HAP-1 (cell line): ENCODE results near the gene NEDD8.
"Not testable (repeated sequence)": the region's sequence is repeated elsewhere in the genome, so short reads cannot be mapped to it uniquely, and the experiment has no call there.

Experiments
- DNase-seq, 2 experiments: peaks; one replicate each; pipeline ENCODE4 v3.0.0-alpha.2; 2016 to 2020; ENCODE audit warnings: low spot score in 2 of 2
- H3K27me3 ChIP-seq: fragments of 250-450 bp; sonication (Bioruptor Pico); 2 replicates; pipeline ENCODE4 v1.5.1; 2020; ENCODE audit warnings: low read depth, mild to moderate bottlenecking, moderate library complexity
- H3K36me3 ChIP-seq: fragments of 250-450 bp; sonication (Bioruptor Pico); replicated peaks from 2 replicates; pipeline ENCODE4 v1.5.1; 2020; ENCODE audit warnings: mild to moderate bottlenecking
- H3K4me1 ChIP-seq: fragments of 250-450 bp; sonication (Bioruptor Pico); 2 replicates; pipeline ENCODE4 v1.5.1; 2020; ENCODE audit warnings: mild to moderate bottlenecking
- H3K4me3 ChIP-seq: fragments of 250-450 bp; sonication (Bioruptor Pico); 2 replicates; pipeline ENCODE4 v1.5.1; 2020; ENCODE audit warnings: mild to moderate bottlenecking, moderate library complexity
- H3K9me3 ChIP-seq: fragments of 250-450 bp; sonication (Bioruptor Pico); 2 replicates; pipeline ENCODE4 v1.5.1; 2020; ENCODE audit warnings: mild to moderate bottlenecking, moderate library complexity
- in situ Hi-C: fragments of 300-500 bp; cut with MboI; formaldehyde crosslinking; loops from 3 replicates; pipeline ENCODE4 v1.14.3; 2020; ENCODE audit warnings: low sequenced_read_pairs, inconsistent platforms, mixed read lengths

NEDD8 gene

GRCh38 chr14:24249230-24250021 is 17.3 kb upstream of the NEDD8 start:
- Histone ChIP-seq H3K4me3 (no peak overlapping the region), H3K27me3 (no peaks in the 10 kb centered on the region), H3K4me1 (no peaks in the 10 kb centered on the region), H3K9me3 (no peaks in the 10 kb centered on the region), H3K36me3 (no peaks in the 10 kb centered on the region)
- in situ Hi-C loops, result loop anchor here (5.0 kb wide), 1 partner anchor 48 kb away; the partner anchor contains the start of genes DHRS1 and NOP9
- no peak for DNase-seq

- Histone ChIP-seq H3K36me3 (no peaks in the 10 kb centered on the region), H3K4me3 (no peak overlapping the region), H3K9me3 (no peaks in the 10 kb centered on the region), H3K27me3 (no peaks in the 10 kb centered on the region), H3K4me1 (peaks cover 3% of the 10 kb centered on the region; the same call in 1 of the 2 replicates)
- in situ Hi-C loops, result loop anchor here (5.0 kb wide), 1 partner anchor 50 kb away; the partner anchor contains the start of genes DHRS1 and NOP9
- no peak for DNase-seq
Measured at GRCh38 chr14:24247422-24247821, 15.3 kb upstream of the NEDD8 start.

- DNase-seq, result no peak
- no peaks in the 10 kb centered on the region for H3K27me3 ChIP-seq
- no peak overlapping the region for H3K4me3 ChIP-seq
- no peaks in the 10 kb centered on the region for H3K36me3 ChIP-seq
- in situ Hi-C loops, result loop anchor here (5.0 kb wide), 1 partner anchor 51 kb away; the partner anchor contains the start of genes DHRS1 and NOP9
- no peaks in the 10 kb centered on the region for H3K9me3 ChIP-seq
- peaks cover 3% of the 10 kb centered on the region for H3K4me1 ChIP-seq
Measured at GRCh38 chr14:24246765-24247212, 14.6 kb upstream of the NEDD8 start.

GRCh38 chr14:24245350-24245749 is 13.2 kb upstream of the NEDD8 start:
- in situ Hi-C loops, result loop anchor here (5.0 kb wide), 1 partner anchor 52 kb away; the partner anchor contains the start of genes DHRS1 and NOP9
- not testable (repeated sequence) for DNase-seq, H3K4me3 ChIP-seq, H3K27me3 ChIP-seq, H3K4me1 ChIP-seq, H3K36me3 ChIP-seq, H3K9me3 ChIP-seq

- H3K27me3 ChIP-seq, result no peaks in the 10 kb centered on the region
- DNase-seq, result no peak
- H3K9me3 ChIP-seq, result no peaks in the 10 kb centered on the region
- in situ Hi-C loops, result loop anchor here (5.0 kb wide), 1 partner anchor 189 kb away; no protein-coding TSS in a partner anchor
- peaks cover 9% of the 10 kb centered on the region for H3K4me1 ChIP-seq
- H3K36me3 ChIP-seq, result peaks cover 23% of the 10 kb centered on the region
- peak overlapping the region; percentile 51 for H3K4me3 ChIP-seq
Measured at GRCh38 chr14:24243336-24243836, 11.2 kb upstream of the NEDD8 start.

GRCh38 chr14:24241829-24242443 is 9.8 kb upstream of the NEDD8 start:
- peaks cover 38% of the 10 kb centered on the region for H3K36me3 ChIP-seq
- H3K4me1 ChIP-seq, result peaks cover 9% of the 10 kb centered on the region
- no peaks in the 10 kb centered on the region for H3K9me3 ChIP-seq
- in situ Hi-C loops, result loop anchor here (5.0 kb wide), 1 partner anchor 190 kb away; no protein-coding TSS in a partner anchor
- peak overlapping the region; percentile 51 for H3K4me3 ChIP-seq
- peak; percentile 96 to 99 for DNase-seq
- no peaks in the 10 kb centered on the region for H3K27me3 ChIP-seq

- Histone ChIP-seq H3K27me3 (no peaks in the 10 kb centered on the region), H3K9me3 (no peaks in the 10 kb centered on the region), H3K4me1 (peaks cover 9% of the 10 kb centered on the region), H3K4me3 (no peak overlapping the region), H3K36me3 (peaks cover 54% of the 10 kb centered on the region)
- no peak for DNase-seq
- in situ Hi-C loops, result loop anchor here (5.0 kb wide), 1 partner anchor 192 kb away; no protein-coding TSS in a partner anchor
Measured at GRCh38 chr14:24240110-24240918, 8.1 kb upstream of the NEDD8 start.

- no peaks in the 10 kb centered on the region for H3K27me3 ChIP-seq
- H3K4me3 ChIP-seq, result no peak overlapping the region
- H3K9me3 ChIP-seq, result no peaks in the 10 kb centered on the region
- in situ Hi-C loops, result no loop called here
- H3K4me1 ChIP-seq, result peaks cover 15% of the 10 kb centered on the region
- DNase-seq, result no peak
- H3K36me3 ChIP-seq, result peaks cover 65% of the 10 kb centered on the region
Measured at GRCh38 chr14:24238527-24239037, 6.4 kb upstream of the NEDD8 start.

- no peak overlapping the region for H3K4me3 ChIP-seq
- peaks cover 16% of the 10 kb centered on the region for H3K4me1 ChIP-seq
- peaks cover 65% of the 10 kb centered on the region for H3K36me3 ChIP-seq
- in situ Hi-C loops, result no loop called here
- H3K27me3 ChIP-seq, result no peaks in the 10 kb centered on the region
- no peak for DNase-seq
- no peaks in the 10 kb centered on the region for H3K9me3 ChIP-seq
Measured at GRCh38 chr14:24238123-24238522, 6.0 kb upstream of the NEDD8 start.

- Histone ChIP-seq H3K4me3 (no peak overlapping the region), H3K36me3 (peaks cover 65% of the 10 kb centered on the region), H3K27me3 (no peaks in the 10 kb centered on the region), H3K4me1 (peaks cover 16% of the 10 kb centered on the region), H3K9me3 (no peaks in the 10 kb centered on the region)
- in situ Hi-C loops, result no loop called here
- DNase-seq, result no peak
Measured at GRCh38 chr14:24237463-24237955, 5.3 kb upstream of the NEDD8 start.

GRCh38 chr14:24236689-24237462 is 4.7 kb upstream of the NEDD8 start:
- Histone ChIP-seq H3K36me3 (peaks cover 65% of the 10 kb centered on the region), H3K4me1 (peaks cover 16% of the 10 kb centered on the region), H3K27me3 (no peaks in the 10 kb centered on the region), H3K9me3 (no peaks in the 10 kb centered on the region), H3K4me3 (no peak overlapping the region)
- in situ Hi-C loops, result no loop called here
- no peak for DNase-seq

GRCh38 chr14:24235804-24236688 is 3.9 kb upstream of the NEDD8 start:
- peaks cover 65% of the 10 kb centered on the region for H3K36me3 ChIP-seq
- in situ Hi-C loops, result no loop called here

More at GRCh38 chr14:24235804-24236688, 3.9 kb upstream of the NEDD8 start:
- no peak for DNase-seq
- Histone ChIP-seq H3K4me1 (peaks cover 15% of the 10 kb centered on the region), H3K9me3 (no peaks in the 10 kb centered on the region), H3K27me3 (no peaks in the 10 kb centered on the region), H3K4me3 (no peak overlapping the region)
